ENCODE results near the gene DDX46.
A peak's percentile ranks its signal among the peaks of the same experiment; 100 is the strongest.

DDX46 gene

DNA sequence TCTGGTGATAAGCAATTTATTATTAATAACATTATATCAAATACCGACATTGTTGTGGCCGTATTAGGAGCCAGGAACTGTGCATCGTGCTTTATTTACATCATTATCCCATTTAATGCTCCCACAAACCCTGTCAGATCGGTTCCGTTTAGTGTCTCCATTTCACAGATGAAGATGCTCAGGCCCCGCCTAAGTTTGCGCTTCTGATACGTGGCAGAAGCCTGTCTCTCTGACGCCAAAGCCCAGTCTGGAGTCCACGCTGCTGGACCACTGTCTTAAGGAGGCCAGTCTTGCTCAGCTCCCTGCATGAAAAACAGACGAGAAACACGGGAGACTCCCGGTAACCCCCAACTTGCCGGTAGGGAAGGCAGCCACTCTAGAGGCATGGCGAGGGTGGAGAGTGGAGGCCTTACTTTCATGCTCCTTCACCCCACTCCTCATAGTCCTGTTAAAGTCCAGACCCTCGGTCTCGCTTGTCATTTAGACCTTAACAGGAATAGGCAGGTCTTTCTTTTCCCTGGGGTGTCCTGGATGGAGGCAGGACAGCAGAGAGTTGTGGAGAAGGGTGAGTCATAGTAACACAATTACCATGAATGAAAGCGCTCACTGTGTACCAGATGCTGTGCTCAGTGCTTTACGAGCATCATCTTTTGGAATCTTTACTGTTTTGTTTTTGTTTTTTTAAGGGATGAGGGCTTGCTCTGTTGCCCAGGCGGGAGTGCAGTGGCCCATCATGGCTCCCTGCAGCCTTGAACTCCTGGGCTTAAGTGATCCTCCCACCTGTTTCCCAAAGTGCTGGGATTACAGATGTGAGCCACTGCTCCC is 116.5 kb downstream of the DDX46 start:
- WGBS, result 24% methylated on average over 20 of the region's 20 CpGs
- H3K9ac ChIP-seq (ENCODE audit: low read depth, low read length), result peak overlapping the region; percentile 91
- no peaks in the 10 kb centered on the region for H3K9me3 ChIP-seq (ENCODE audit: insufficient read depth, low read depth, low read length)
- H3K36me3 ChIP-seq (ENCODE audit: insufficient read depth, low read length), result no peaks in the 10 kb centered on the region
- H3K4me3 ChIP-seq (ENCODE audit: low read length), result peak overlapping the region; percentile 88
- H3K27ac ChIP-seq (ENCODE audit: low read depth, low read length), result no peak overlapping the region
- H3K27me3 ChIP-seq (ENCODE audit: insufficient read depth, low read length), result no peaks in the 10 kb centered on the region
- peaks cover 15% of the 10 kb centered on the region for H3K4me1 ChIP-seq (ENCODE audit: insufficient read depth, low read length)

DNA sequence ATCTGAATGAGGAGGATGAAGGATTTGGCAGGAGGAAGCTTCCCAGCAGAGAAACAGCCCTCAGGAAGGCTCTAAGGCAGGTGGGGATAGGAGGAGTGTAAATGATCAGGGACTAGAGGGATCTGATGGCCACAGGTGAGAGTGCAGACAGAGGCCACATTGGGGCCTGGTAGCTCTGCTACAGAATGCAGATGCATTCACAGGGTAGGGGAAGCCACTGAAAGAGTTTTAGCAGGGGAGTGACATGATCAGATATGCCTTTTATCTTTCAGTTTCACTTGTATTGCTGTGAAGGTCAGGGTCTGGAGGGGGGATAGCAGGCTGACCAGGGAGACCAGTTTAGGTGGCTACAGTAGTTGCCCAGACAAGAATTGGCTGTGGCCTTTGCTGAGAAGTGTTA is 118.6 kb downstream of the DDX46 start:
- H3K36me3 ChIP-seq (ENCODE audit: insufficient read depth, low read length), result no peaks in the 10 kb centered on the region
- no peak overlapping the region for H3K9ac ChIP-seq (ENCODE audit: low read depth, low read length)
- H3K4me1 ChIP-seq (ENCODE audit: insufficient read depth, low read length), result peaks cover 15% of the 10 kb centered on the region
- no peak overlapping the region for H3K27ac ChIP-seq (ENCODE audit: low read depth, low read length)
- H3K4me3 ChIP-seq (ENCODE audit: low read length), result no peak overlapping the region
- no peaks in the 10 kb centered on the region for H3K27me3 ChIP-seq (ENCODE audit: insufficient read depth, low read length)
- no peaks in the 10 kb centered on the region for H3K9me3 ChIP-seq (ENCODE audit: insufficient read depth, low read depth, low read length)

DNA sequence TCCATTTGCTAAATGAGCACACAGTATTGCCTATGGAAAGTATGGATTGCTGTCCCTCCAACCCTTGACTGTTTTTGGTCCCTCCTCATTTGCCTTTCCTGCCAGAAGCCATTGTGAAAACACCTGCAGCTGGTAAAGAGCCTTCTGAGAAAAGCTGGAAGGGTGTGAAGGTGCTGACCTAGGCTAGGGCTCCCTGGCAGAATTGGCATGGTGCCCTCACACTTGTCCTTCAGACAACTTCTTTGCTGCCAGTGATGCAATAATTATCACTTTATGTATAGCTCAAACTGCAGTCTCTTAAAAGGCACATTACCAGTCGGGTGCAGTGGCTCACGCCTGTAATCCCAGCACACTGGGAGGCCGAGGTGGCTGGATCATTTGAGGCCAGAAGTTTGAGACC is 119.8 kb downstream of the DDX46 start:
- H3K9ac ChIP-seq (ENCODE audit: low read depth, low read length), result no peak overlapping the region
- H3K36me3 ChIP-seq (ENCODE audit: insufficient read depth, low read length), result no peaks in the 10 kb centered on the region
- H3K4me3 ChIP-seq (ENCODE audit: low read length), result no peak overlapping the region
- H3K4me1 ChIP-seq (ENCODE audit: insufficient read depth, low read length), result peaks cover 12% of the 10 kb centered on the region
- H3K27me3 ChIP-seq (ENCODE audit: insufficient read depth, low read length), result no peaks in the 10 kb centered on the region
- 95% methylated on average over 3 of the region's 3 CpGs for WGBS
- no peaks in the 10 kb centered on the region for H3K9me3 ChIP-seq (ENCODE audit: insufficient read depth, low read depth, low read length)
- no peak overlapping the region for H3K27ac ChIP-seq (ENCODE audit: low read depth, low read length)

DNA sequence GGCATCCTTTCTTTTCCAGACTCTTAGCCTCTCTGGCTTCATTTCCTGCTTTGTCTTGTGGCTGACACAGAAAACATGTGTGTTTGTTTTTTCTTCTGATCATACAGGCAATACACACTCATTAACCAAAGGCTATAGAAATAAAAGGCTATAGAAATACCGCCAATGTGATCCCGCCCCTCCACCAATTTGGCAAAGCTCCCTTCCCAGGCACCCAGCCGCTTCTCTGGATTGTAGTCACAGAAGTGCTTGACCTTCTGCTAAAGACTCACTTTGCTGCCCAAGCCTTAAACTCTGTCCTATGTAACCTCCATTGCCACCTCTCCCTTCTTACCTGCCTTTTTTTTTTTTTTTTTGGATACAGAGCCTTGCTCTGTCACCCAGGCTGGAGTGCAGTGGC is 120.9 kb downstream of the DDX46 start:
- Histone ChIP-seq H3K27ac (ENCODE audit: low read depth, low read length) (no peak overlapping the region), H3K4me1 (ENCODE audit: insufficient read depth, low read length) (peaks cover 6% of the 10 kb centered on the region; the same call in 1 of the 2 replicates), H3K4me3 (ENCODE audit: low read length) (no peak overlapping the region), H3K9ac (ENCODE audit: low read depth, low read length) (no peak overlapping the region), H3K27me3 (ENCODE audit: insufficient read depth, low read length) (no peaks in the 10 kb centered on the region), H3K9me3 (ENCODE audit: insufficient read depth, low read depth, low read length) (no peaks in the 10 kb centered on the region), H3K36me3 (ENCODE audit: insufficient read depth, low read length) (no peaks in the 10 kb centered on the region)
- WGBS, result 93% methylated on average over 3 of the region's 3 CpGs

Data from HUES64 (cell line).